Activated CD8-positive, alpha-beta T cell treated with anti-CD3 and anti-CD28 coated beads for 36 hours (primary cell): ENCODE data around the gene CFL1. TPM values are rescaled to one million over a fixed set of nuclear protein-coding genes. Genes with fewer than 3 reads are reported as not detected.

ENCODE experiments used
- ATAC-seq: fragments of 200-7000 bp; cut with Tn5 transposase; one replicate; pipeline ENCODE4 v1.10.0; 2021; ENCODE audit warnings: mild to moderate bottlenecking, moderate library complexity
- CTCF ChIA-PET: fragments of 350-600 bp; sonication (Branson Sonifier 250); formaldehyde crosslinking; loops from one replicate; lab custom pipeline; 2021; ENCODE audit warnings: antibody characterized with exemption; lab: Charles Lee
- POLR2A ChIA-PET: fragments of 350-600 bp; sonication (Branson Sonifier 250); formaldehyde crosslinking; loops from one replicate; lab custom pipeline; 2021; ENCODE audit warnings: antibody characterized with exemption; lab: Charles Lee
- DNase-seq: peaks from one replicate; pipeline ENCODE4 v3.0.0-alpha.2; 2020
- H3K27ac Mint-ChIP-seq: one replicate; pipeline ENCODE4 v1.8.0; 2021; ENCODE audit warnings: mild to moderate bottlenecking, mixed read lengths
- H3K27me3 Mint-ChIP-seq: one replicate; pipeline ENCODE4 v1.8.0; 2021; ENCODE audit warnings: mixed read lengths
- H3K36me3 Mint-ChIP-seq: one replicate; pipeline ENCODE4 v1.8.0; 2021; ENCODE audit warnings: low read depth, mixed read lengths
- H3K4me1 Mint-ChIP-seq: one replicate; pipeline ENCODE4 v1.8.0; 2021; ENCODE audit warnings: low read depth, mixed read lengths
- H3K4me3 Mint-ChIP-seq: one replicate; pipeline ENCODE4 v1.8.0; 2021; ENCODE audit warnings: mild to moderate bottlenecking, moderate library complexity, mixed read lengths
- H3K9me3 Mint-ChIP-seq: one replicate; pipeline ENCODE4 v1.8.0; 2021; ENCODE audit warnings: mixed read lengths
- intact Hi-C: fragments of 100-400 bp; cut with micrococcal nuclease; formaldehyde crosslinking; loops from one replicate; pipeline ENCODE4 v1.10.0; 2022
- total RNA-seq, 2 experiments: library from RNA; stranded (reverse); gene quantifications; one replicate each; pipeline ENCODE4 v1.2.3, GENCODE V29; 2021
- TF ChIP-seq, protein P1 (sequence below): fragments of 200-600 bp; IDR thresholded peaks from one replicate; pipeline ENCODE4 v1.8.0; 2022; ENCODE audit warnings: antibody characterized with exemption, mild to moderate bottlenecking

The CFL1 gene
- total RNA-seq, 2 experiments from 2014 or later = 1,059 to 1,062 TPM

DNA sequence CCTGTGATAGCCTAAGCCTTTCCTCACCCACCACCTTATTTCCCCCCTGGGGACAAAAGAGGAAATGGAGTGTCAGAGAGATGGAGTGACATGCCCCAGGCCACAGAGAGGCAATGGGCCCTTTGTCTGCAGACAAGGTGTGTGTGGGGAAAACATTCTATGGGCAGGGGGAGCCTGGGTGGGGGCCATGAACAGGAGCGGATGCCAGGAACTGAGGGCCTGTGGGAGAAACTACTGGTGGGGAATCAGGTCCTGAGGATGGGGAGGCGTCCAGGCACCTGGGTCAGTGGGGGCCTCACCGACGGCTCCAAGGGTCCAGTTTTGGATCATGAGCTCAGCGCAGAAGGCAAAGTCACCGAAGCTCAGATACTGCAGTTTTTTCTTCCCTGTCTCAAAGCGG is 27.3 kb upstream of the CFL1 start:
- DNase-seq (no peak), ATAC-seq (no peak)
- ChIA-PET CTCF (interaction anchor here (0.6 to 10.5 kb wide), 48 partner anchors 9 to 1075 kb away, joined by 3 to 283 read pairs (median 8); partner anchors contain the start of genes BANF1, C11orf68, CFL1 and EFEMP2), POLR2A (interaction anchor here (0.7 to 28.1 kb wide), 8 partner anchors 9 to 183 kb away, joined by 3 to 560 read pairs (median 6); partner anchors contain the start of genes CFL1, EFEMP2, FOSL1 and KAT5)
- TF ChIP-seq, protein P1, sequence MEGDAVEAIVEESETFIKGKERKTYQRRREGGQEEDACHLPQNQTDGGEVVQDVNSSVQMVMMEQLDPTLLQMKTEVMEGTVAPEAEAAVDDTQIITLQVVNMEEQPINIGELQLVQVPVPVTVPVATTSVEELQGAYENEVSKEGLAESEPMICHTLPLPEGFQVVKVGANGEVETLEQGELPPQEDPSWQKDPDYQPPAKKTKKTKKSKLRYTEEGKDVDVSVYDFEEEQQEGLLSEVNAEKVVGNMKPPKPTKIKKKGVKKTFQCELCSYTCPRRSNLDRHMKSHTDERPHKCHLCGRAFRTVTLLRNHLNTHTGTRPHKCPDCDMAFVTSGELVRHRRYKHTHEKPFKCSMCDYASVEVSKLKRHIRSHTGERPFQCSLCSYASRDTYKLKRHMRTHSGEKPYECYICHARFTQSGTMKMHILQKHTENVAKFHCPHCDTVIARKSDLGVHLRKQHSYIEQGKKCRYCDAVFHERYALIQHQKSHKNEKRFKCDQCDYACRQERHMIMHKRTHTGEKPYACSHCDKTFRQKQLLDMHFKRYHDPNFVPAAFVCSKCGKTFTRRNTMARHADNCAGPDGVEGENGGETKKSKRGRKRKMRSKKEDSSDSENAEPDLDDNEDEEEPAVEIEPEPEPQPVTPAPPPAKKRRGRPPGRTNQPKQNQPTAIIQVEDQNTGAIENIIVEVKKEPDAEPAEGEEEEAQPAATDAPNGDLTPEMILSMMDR = no peak
- Mint-ChIP-seq H3K27me3 (no peaks in the 10 kb centered on the region), H3K9me3 (no peaks in the 10 kb centered on the region), H3K36me3 (peaks cover 33% of the 10 kb centered on the region), H3K4me3 (no peak overlapping the region), H3K4me1 (peaks cover 51% of the 10 kb centered on the region), H3K27ac (peak overlapping the region; percentile 30)
- intact Hi-C loops = loop anchor here (5.0 kb wide), 2 partner anchors 42 to 102 kb away; no protein-coding TSS in a partner anchor

DNA sequence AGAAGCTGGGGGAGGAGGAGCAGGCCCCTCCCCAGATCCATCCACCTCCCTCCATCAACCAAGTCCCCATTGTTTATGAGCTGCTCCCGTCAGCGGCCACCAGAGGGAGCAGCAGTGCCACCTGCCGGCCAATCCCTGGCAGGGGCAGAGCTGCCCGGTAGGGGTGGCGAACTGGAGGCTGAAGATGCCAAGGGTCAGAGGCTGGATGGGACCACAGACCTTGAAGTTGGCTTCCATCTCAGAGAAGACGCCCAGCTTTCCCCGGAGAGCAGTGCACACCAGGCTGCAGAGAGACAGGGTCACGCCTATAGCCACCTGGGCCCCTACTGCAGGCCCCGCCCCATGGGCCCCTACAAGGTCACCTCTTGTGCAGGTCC is 26.7 kb upstream of the CFL1 start:
- ChIA-PET POLR2A (interaction anchor here (0.6 to 28.1 kb wide), 10 partner anchors 8 to 184 kb away, joined by 3 to 560 read pairs (median 6); partner anchors contain the start of genes CFL1, EFEMP2, FOSL1 and KAT5), CTCF (interaction anchor here (0.6 to 10.5 kb wide), 57 partner anchors 8 to 259 kb away, joined by 3 to 283 read pairs (median 7); partner anchors contain the start of genes BANF1, C11orf68, CFL1 and CST6)
- DNase-seq (peak; percentile 86), ATAC-seq (peak; percentile 52)
- Mint-ChIP-seq H3K9me3 (no peaks in the 10 kb centered on the region), H3K36me3 (peaks cover 33% of the 10 kb centered on the region), H3K27ac (peak overlapping the region; percentile 77), H3K27me3 (no peaks in the 10 kb centered on the region), H3K4me1 (peaks cover 51% of the 10 kb centered on the region), H3K4me3 (no peak overlapping the region)
- TF ChIP-seq, protein P1 = peak; percentile 99
- intact Hi-C loops = loop anchor here (5.0 kb wide), 2 partner anchors 43 to 103 kb away; no protein-coding TSS in a partner anchor

DNA sequence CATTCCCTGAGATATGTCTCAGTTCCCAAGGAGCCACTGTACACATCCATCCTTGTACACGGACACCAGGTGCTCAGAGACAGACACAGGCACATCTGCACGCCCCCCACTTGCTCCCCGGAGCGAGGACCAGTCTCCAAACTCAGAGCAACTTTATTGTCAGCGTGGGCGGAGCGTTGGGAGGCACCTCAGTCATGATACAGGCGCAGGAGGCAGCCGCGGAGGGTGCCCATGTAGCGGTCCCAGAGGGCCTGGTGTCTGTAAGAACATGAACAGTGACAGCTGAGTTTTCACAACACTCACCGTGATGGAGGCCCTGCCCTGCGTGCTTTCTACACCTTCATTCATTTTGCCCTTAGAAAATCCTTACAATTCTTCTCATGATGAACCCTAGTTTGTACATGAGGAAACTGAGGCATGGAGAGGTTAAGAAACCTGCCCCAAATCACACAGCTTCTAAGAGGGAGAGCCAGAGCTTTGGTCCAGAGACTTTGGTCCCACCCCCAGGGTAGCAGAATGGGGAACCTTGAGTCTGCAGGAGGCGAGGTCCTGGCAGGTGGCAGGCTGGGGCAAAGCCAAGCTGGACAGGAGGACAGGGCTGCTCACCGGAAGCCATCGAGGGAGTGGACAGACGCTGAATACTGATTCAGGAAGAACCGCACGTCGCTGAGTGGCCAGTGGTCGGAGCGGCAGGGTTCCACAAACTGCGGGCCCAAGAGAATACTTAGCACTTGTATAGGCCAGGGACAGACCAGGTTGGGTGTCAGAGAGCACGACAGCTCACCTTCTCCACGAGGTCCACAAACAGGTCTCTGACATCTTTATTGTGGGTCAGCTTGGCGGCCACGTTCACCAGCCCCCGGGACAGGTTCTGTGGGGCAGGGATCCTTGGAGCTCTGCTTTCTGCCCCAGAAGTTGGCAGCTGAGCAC is 26.1 kb upstream of the CFL1 start:
- peaks cover 52% of the 10 kb centered on the region for H3K4me1 Mint-ChIP-seq
- no peak overlapping the region for H3K4me3 Mint-ChIP-seq

DNA sequence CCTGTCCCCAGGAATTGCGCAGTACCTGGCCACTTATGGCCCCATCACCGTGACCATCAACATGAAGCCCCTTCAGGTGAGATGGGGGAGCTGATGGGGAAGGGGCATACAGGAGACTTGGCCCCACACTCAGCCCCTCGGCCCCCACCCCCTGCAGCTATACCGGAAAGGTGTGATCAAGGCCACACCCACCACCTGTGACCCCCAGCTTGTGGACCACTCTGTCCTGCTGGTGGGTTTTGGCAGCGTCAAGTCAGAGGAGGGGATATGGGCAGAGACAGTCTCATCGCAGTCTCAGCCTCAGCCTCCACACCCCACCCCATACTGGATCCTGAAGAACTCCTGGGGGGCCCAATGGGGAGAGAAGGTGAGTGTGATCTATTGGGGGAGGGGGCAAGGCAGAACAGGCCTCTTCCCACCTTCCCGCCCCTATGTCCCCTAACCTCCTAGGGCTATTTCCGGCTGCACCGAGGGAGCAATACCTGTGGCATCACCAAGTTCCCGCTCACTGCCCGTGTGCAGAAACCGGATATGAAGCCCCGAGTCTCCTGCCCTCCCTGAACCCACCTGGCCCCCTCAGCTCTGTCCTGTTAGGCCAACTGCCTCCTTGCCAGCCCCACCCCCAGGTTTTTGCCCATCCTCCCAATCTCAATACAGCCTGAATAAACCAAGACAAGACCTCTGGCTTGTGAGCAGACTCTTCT is 25.2 kb upstream of the CFL1 start:
- POLR2A ChIA-PET = interaction anchor here (1.9 to 28.1 kb wide), 3 partner anchors 16 to 89 kb away, joined by 7 to 560 read pairs (median 7); partner anchors contain the start of genes CFL1, EFEMP2 and MUS81
- no peak for ATAC-seq
- no peak overlapping the region for H3K4me3 Mint-ChIP-seq
- TF ChIP-seq, protein P1 = no peak
- CTCF ChIA-PET = interaction anchor here (1.2 to 10.5 kb wide), 18 partner anchors 12 to 171 kb away, joined by 3 to 283 read pairs (median 12); partner anchors contain the start of genes BANF1, CFL1, EFEMP2 and EIF1AD
- no peak for DNase-seq
- intact Hi-C loops = no loop called here
- H3K4me1 Mint-ChIP-seq = peaks cover 57% of the 10 kb centered on the region
- peak overlapping the region; percentile 57 for H3K27ac Mint-ChIP-seq
- peaks cover 32% of the 10 kb centered on the region for H3K36me3 Mint-ChIP-seq
- H3K27me3 Mint-ChIP-seq = no peaks in the 10 kb centered on the region
- no peaks in the 10 kb centered on the region for H3K9me3 Mint-ChIP-seq

More for the DNA sequence above, 26.1 kb upstream of the CFL1 start:
- Mint-ChIP-seq H3K9me3 (no peaks in the 10 kb centered on the region), H3K36me3 (peaks cover 33% of the 10 kb centered on the region), H3K27me3 (no peaks in the 10 kb centered on the region), H3K27ac (peak overlapping the region; percentile 77)
- POLR2A ChIA-PET = interaction anchor here (0.6 to 28.1 kb wide), 9 partner anchors 7 to 185 kb away, joined by 3 to 560 read pairs (median 5); partner anchors contain the start of genes CFL1, EFEMP2, FOSL1 and KAT5
- CTCF ChIA-PET = interaction anchor here (0.6 to 10.5 kb wide), 55 partner anchors 7 to 277 kb away, joined by 3 to 283 read pairs (median 7); partner anchors contain the start of genes BANF1, C11orf68, CFL1 and CST6
- DNase-seq (no peak), ATAC-seq (no peak)
- TF ChIP-seq, protein P1 = no peak
- intact Hi-C loops = no loop called here
